EH (cell line): Measurements from ENCODE around the gene GPR107.
"Not testable (repeated sequence)": the region's sequence is repeated elsewhere in the genome, so short reads cannot be mapped to it uniquely, and the experiment has no call there.

Experiments used
- DNase-seq: peaks from one replicate; pipeline ENCODE4 v3.0.0-alpha.2; 2015; ENCODE audit warnings: low read depth

Gene GPR107

GRCh38 chr9:130053504-130054324 is at the start of gene GPR107:
GPR107 (plus strand) TSS chr9:130053906; CDS start chr9:130053933, 27 bp downstream.
- peak; percentile 78 for DNase-seq

- no peak for DNase-seq
Measured at GRCh38 chr9:130003943-130004552, 49.7 kb upstream of the GPR107 start.

DNA sequence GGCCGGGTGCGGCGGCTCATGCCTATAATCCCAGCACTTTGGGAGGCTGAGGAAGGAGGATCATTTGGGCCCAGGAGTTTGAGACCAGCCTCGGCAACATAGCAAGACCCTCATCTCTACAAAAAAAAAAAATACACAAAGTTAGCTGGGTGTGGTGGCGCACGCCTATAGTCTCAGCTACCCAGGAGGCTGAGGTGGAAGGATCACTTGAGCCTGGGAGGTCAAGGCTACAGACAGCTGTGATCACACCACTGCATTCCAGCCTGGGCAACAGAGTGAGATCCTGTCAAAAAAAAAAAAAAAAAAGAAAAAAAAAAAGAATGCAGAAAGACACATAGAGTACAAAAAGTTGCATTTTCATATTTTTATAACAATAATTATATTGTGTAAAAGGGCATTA is 46.8 kb upstream of the GPR107 start:
- not testable (repeated sequence) for DNase-seq

DNA sequence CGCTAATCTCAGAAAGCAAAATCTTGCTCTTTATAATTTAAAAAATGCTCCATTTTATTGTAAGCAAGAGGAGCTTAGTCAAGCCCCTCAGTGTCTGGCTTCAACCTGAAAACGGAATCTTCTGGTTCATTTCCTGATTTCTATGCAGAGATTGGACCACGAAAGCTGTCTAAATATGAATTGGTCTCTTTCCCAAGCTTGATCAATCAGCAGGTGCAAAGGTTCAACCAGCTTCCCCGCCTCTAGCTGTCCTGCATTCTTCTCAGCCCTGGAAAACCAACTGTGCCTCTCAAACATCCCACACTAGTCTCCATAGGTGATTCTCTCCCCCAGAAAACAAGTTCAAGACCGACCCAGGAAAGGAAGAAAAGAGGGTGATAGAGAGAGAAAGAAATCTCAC is 45.2 kb upstream of the GPR107 start:
- no peak for DNase-seq

GRCh38 chr9:130009546-130009945 is 44.2 kb upstream of the GPR107 start:
- DNase-seq, result not testable (repeated sequence)

GRCh38 chr9:130010151-130010988 is 43.3 kb upstream of the GPR107 start:
- DNase-seq, result no peak

GRCh38 chr9:130013326-130013725 is 40.4 kb upstream of the GPR107 start:
- DNase-seq, result no peak

DNA sequence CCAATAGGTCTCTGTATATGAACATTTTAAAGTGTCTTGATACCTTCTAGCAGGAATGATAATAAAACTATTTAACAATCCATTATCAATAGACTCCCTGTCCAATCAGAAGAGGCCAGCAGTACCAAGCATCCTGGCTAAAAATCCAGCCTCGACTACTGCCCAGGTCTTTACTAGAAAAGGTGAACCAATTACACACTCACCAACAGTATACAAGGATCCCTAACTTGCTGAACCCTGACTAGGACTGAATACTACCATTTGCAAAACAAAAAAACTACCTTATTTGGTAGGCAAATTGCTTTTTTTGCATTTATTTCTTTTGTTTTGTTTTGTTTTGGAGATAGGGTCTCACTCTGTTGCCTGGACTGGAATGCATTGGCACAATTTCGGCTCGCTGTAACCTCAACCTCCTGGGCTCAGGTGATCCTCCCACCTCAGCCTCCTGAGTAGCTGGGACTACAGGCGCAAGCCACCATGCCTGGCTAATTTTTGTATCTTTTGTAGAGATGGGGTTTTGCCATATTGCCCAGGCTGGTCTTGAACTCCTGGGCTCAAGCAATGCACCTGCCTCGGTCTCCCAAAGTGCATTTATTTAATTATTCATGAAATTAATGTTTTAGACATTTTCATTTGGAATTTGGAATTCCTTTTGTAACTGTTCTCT is 38.2 kb upstream of the GPR107 start:
- no peak for DNase-seq

DNA sequence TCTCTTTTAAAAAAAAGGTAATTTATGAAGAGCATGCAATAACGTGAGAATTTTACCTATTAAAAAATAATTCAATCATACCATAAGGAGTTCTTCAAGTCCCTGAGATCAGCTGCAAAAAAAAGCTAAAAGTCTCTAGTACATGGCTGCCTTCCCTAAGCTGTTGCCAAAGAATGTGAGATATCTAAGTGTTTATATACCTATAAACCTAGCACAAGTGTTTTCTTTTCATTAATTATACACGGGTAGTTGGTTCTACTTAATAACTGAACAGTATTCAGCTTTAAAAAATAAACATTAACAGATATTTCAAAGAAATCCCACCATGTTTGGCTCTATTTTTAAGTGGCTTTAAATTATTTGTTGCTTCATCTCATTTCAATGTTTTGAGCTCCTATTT is 36.6 kb upstream of the GPR107 start:
- DNase-seq, result peak; percentile 52

DNA sequence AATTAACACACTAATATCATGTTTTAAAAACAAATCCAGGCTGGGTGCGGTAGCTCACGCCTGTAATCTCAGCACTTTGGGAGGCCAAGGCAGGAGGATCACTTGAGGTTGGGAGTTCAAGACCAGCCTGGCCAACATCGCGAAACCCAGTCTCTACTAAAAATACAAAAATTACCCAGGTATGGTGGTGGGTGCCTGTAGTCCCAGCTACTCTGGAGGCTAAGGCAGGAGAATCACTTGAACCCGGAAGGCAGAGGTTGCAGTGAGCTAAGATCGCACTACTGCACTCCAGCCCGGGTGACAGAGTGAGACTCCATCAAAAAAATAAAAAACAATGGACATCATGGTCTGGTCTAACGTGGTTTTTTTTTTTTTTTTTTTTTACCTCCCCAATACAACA is 36.2 kb upstream of the GPR107 start:
- not testable (repeated sequence) for DNase-seq

- peak; percentile 15 for DNase-seq
Measured at GRCh38 chr9:130018265-130018664, 35.4 kb upstream of the GPR107 start.

DNA sequence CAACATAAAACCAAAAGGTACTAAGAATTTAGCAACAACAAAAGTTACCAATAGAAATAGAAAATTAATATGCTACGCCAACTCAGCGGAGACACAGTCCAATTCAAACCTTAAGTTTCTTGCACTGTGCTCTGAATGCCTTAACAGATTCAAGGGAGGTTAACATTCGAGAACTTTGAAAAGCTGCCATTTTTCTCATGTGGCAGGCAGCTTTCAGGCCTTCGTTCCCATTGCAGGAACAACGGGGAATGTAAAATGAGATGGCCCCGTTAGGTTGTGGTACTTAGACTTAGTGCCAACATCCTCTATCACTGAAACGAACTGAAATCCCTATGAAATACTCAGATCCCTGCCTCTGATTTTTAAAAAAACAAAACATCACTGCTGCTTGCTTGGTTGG is 33.1 kb upstream of the GPR107 start:
- DNase-seq, result no peak

DNA sequence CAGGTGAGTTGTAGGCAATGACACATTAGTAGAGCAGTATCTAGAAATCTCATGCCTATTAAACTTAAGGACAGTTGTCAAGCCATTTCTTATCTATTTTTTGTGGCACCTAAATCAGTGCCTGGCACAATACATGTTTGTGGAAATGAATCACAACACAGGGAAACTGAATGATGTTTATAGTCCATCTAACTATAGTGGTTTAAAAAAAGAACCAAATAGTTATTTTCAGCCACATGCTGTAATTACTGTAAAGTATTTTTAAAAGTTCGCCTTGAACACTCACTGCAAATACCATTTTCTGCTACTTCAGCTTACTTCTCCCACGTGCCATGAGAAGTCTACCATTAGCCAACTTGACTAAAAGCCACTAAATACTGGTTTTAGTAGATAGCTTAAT is 32.6 kb upstream of the GPR107 start:
- peak; percentile 58 for DNase-seq

- DNase-seq, result not testable (repeated sequence)
Measured at GRCh38 chr9:130021842-130022241, 31.9 kb upstream of the GPR107 start.

- DNase-seq, result no peak
Measured at GRCh38 chr9:130022566-130023143, 31.1 kb upstream of the GPR107 start.

- no peak for DNase-seq
Measured at GRCh38 chr9:130023144-130023787, 30.4 kb upstream of the GPR107 start.

GRCh38 chr9:130023994-130024596 is 29.6 kb upstream of the GPR107 start:
- DNase-seq, result no peak

GRCh38 chr9:130024597-130024994 is 29.1 kb upstream of the GPR107 start:
- DNase-seq, result peak; percentile 34

- no peak for DNase-seq
Measured at GRCh38 chr9:130026583-130027340, 26.9 kb upstream of the GPR107 start.
